Measurements from ENCODE around the gene ELSPBP1. TPM values are rescaled to one million over a fixed set of nuclear protein-coding genes. Genes with fewer than 3 reads are reported as not detected.

ELSPBP1 gene
- total and polyA plus RNA-seq, 2 donors (not counting 1 experiment from before 2014, with no cell fraction given) = not detected

DNA sequence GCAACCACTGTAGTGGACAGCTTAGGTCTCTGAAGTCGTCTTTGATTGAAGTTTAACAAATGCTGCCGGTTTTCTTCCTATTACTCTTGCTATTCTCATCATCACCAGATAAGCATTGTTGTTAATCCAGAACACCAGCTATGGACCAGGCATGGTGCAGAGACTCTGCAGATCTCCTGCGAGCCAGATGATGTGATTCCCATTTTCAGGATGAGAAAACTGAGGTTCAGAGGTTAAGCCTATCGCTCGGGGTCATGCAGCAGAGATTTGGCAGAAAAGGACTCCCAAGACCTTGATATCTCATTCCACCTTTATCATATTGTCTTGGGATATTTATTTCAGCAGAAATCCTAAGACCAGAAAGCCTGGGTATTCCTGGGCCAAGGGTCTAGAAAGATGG lies 65.9 kb downstream of the ELSPBP1 start:
- peaks cover 9% of the 10 kb centered on the region for H3K27me3 Mint-ChIP-seq
- H3K9me3 ChIP-seq (ENCODE audit: control extremely low read depth in 1 of 3, control insufficient read depth in 2 of 3, insufficient read depth in 1 of 3, low read length in 2 of 3) = no peaks in the 10 kb centered on the region
- H4K20me1 ChIP-seq (ENCODE audit: control insufficient read depth, insufficient read depth, low read length, poor library complexity, severe bottlenecking) = no peaks in the 10 kb centered on the region

More for the DNA sequence above, 65.9 kb downstream of the ELSPBP1 start:
- DNase-seq = no peak
- Mint-ChIP-seq H3K4me3 (no peak overlapping the region), H3K4me1 (no peaks in the 10 kb centered on the region), H3K27ac (no peak overlapping the region), H3K9me3 (ENCODE audit: insufficient read depth) (no peaks in the 10 kb centered on the region)
- no peak overlapping the region for H3K4me3 ChIP-seq (ENCODE audit: control extremely low read depth in 1 of 5, extremely low read depth in 1 of 5, insufficient read depth in 1 of 5, low read depth in 2 of 5, low read length in 4 of 5)
- H3K79me2 ChIP-seq (ENCODE audit: control insufficient read depth, insufficient read depth, low read length) = no peaks in the 10 kb centered on the region
- no peaks in the 10 kb centered on the region for H3K4me1 ChIP-seq (ENCODE audit: control insufficient read depth in 2 of 2, insufficient read depth in 2 of 2, low read length in 2 of 2)
- no peak overlapping the region for H3K27ac ChIP-seq (ENCODE audit: low read length in 2 of 2)
- TF ChIP-seq, protein P1, sequence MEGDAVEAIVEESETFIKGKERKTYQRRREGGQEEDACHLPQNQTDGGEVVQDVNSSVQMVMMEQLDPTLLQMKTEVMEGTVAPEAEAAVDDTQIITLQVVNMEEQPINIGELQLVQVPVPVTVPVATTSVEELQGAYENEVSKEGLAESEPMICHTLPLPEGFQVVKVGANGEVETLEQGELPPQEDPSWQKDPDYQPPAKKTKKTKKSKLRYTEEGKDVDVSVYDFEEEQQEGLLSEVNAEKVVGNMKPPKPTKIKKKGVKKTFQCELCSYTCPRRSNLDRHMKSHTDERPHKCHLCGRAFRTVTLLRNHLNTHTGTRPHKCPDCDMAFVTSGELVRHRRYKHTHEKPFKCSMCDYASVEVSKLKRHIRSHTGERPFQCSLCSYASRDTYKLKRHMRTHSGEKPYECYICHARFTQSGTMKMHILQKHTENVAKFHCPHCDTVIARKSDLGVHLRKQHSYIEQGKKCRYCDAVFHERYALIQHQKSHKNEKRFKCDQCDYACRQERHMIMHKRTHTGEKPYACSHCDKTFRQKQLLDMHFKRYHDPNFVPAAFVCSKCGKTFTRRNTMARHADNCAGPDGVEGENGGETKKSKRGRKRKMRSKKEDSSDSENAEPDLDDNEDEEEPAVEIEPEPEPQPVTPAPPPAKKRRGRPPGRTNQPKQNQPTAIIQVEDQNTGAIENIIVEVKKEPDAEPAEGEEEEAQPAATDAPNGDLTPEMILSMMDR (IDR thresholded peaks at IDR 0.05) = no peak
- TF ChIP-seq EZH2 (IDR thresholded peaks at IDR 0.05; ENCODE audit: borderline replicate concordance, insufficient read depth, low read depth, low read length, poor library complexity, severe bottlenecking) = no peak
- H2AFZ ChIP-seq (ENCODE audit: insufficient read depth, low read depth, low read length, poor library complexity, severe bottlenecking) = no peak overlapping the region
- no peak for ATAC-seq (ENCODE audit: low read depth)
- no peaks in the 10 kb centered on the region for H3K36me3 ChIP-seq (replicated peaks in 1 of 2; ENCODE audit: control extremely low read depth in 1 of 2, control insufficient read depth in 1 of 2, extremely low read depth in 1 of 2, insufficient read depth in 2 of 2, low read length in 1 of 2)
- no peak overlapping the region for H3K4me2 ChIP-seq (replicated peaks; ENCODE audit: low read depth, low read length, poor library complexity, severe bottlenecking)
- ChIA-PET CTCF (no interaction called here), POLR2A (no interaction called here)
- peaks cover 0 to 2% (median 0%) of the 10 kb centered on the region in 4 experiments for H3K27me3 ChIP-seq (replicated peaks in 1 of 4; ENCODE audit: control extremely low read depth in 1 of 4, control insufficient read depth in 3 of 4, insufficient read depth in 4 of 4, low read length in 3 of 4)
- no peak overlapping the region for H3K9ac ChIP-seq (ENCODE audit: low read length)
- WGBS (ENCODE audit: insufficient coverage) = 94% methylated on average over 3 of the region's 5 CpGs
- intact Hi-C loops (cut with micrococcal nuclease) = no loop called here

Data from B cell (primary cell).